ENCODE results near the gene STEEP1. TPM values are rescaled to one million over a fixed set of nuclear protein-coding genes. Genes with fewer than 3 reads are reported as not detected.

The STEEP1 gene
- total RNA-seq, 1 experiment from 2014 or later, result 42.2 TPM

- BruUV-seq (replicated peaks), result no TSS peak
- ChIA-PET POLR2A (no interaction called here), CTCF (no interaction called here)
- ATAC-seq (no peak), DNase-seq (ENCODE audit: low read depth, low spot score) (no peak)
- H3K4me3 ChIP-seq (ENCODE audit: low read depth in 2 of 2, low read length in 2 of 2), result peak overlapping the region; percentile 73 to 86
- peaks cover 4% of the 10 kb centered on the region for H3K4me1 ChIP-seq (ENCODE audit: control insufficient read depth, insufficient read depth, low read length)
- H3K9me3 ChIP-seq (ENCODE audit: control insufficient read depth, insufficient read depth, low read depth, low read length), result no peaks in the 10 kb centered on the region
- in situ Hi-C loops (cut with HindIII; ENCODE audit: low pct_unique_long_range_greater_than_20kb, low sequenced_read_pairs) (no loop called here), intact Hi-C loops (cut with micrococcal nuclease; ENCODE audit: unreplicated experiment) (no loop called here)
- no peaks in the 10 kb centered on the region; the same call in none of the 2 replicates for H3K36me3 ChIP-seq (ENCODE audit: control insufficient read depth, insufficient read depth, low read length)
- H3K27me3 ChIP-seq (ENCODE audit: control insufficient read depth, insufficient read depth, low read length), result no peaks in the 10 kb centered on the region
- H3K27ac ChIP-seq (ENCODE audit: low read length), result peak overlapping the region; percentile 85
- no peak for TF ChIP-seq CTCF (IDR thresholded peaks at IDR 0.05)
- no peak for TF ChIP-seq TCF7L2 (IDR thresholded peaks at IDR 0.05; ENCODE audit: low read depth, low read length)
- no peak for TF ChIP-seq SIN3A (IDR thresholded peaks at IDR 0.05; ENCODE audit: borderline replicate concordance, insufficient read depth, low read depth, low read length)
- no peak for TF ChIP-seq POLR2AphosphoS5 (IDR thresholded peaks at IDR 0.05; ENCODE audit: low read depth, low read length)
- TF ChIP-seq, protein P1, sequence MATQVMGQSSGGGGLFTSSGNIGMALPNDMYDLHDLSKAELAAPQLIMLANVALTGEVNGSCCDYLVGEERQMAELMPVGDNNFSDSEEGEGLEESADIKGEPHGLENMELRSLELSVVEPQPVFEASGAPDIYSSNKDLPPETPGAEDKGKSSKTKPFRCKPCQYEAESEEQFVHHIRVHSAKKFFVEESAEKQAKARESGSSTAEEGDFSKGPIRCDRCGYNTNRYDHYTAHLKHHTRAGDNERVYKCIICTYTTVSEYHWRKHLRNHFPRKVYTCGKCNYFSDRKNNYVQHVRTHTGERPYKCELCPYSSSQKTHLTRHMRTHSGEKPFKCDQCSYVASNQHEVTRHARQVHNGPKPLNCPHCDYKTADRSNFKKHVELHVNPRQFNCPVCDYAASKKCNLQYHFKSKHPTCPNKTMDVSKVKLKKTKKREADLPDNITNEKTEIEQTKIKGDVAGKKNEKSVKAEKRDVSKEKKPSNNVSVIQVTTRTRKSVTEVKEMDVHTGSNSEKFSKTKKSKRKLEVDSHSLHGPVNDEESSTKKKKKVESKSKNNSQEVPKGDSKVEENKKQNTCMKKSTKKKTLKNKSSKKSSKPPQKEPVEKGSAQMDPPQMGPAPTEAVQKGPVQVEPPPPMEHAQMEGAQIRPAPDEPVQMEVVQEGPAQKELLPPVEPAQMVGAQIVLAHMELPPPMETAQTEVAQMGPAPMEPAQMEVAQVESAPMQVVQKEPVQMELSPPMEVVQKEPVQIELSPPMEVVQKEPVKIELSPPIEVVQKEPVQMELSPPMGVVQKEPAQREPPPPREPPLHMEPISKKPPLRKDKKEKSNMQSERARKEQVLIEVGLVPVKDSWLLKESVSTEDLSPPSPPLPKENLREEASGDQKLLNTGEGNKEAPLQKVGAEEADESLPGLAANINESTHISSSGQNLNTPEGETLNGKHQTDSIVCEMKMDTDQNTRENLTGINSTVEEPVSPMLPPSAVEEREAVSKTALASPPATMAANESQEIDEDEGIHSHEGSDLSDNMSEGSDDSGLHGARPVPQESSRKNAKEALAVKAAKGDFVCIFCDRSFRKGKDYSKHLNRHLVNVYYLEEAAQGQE (IDR thresholded peaks at IDR 0.05; ENCODE audit: insufficient read depth in 1 of 2, low read depth in 2 of 2, low read length in 1 of 2), result no peak
Observed at GRCh38 chrX:119607018-119607389, 41.8 kb upstream of the STEEP1 start.

GRCh38 chrX:119606280-119607017 is 41.2 kb upstream of the STEEP1 start, which contains the start of gene NKRF:
NKRF (minus strand) TSS chrX:119606424.
- no peaks in the 10 kb centered on the region for H3K9me3 ChIP-seq (ENCODE audit: control insufficient read depth, insufficient read depth, low read depth, low read length)
- ATAC-seq (peak; percentile 93), DNase-seq (ENCODE audit: low read depth, low spot score) (peak; percentile 84)
- H3K36me3 ChIP-seq (ENCODE audit: control insufficient read depth, insufficient read depth, low read length), result no peaks in the 10 kb centered on the region; the same call in none of the 2 replicates
- ChIA-PET CTCF (no interaction called here), POLR2A (interaction anchor here (0.6 to 0.7 kb wide), 2 partner anchors 11 to 87 kb away, joined by 3 read pairs; partner anchors contain the start of gene SEPTIN6)
- intact Hi-C loops (cut with micrococcal nuclease; ENCODE audit: unreplicated experiment), result no loop called here
- peaks cover 4% of the 10 kb centered on the region for H3K4me1 ChIP-seq (ENCODE audit: control insufficient read depth, insufficient read depth, low read length)
- peak within 1 kb of the TSS; percentile 73 to 86 for H3K4me3 ChIP-seq (ENCODE audit: low read depth in 2 of 2, low read length in 2 of 2)
- H3K27ac ChIP-seq (ENCODE audit: low read length), result peak within 1 kb of the TSS; percentile 85
- H3K27me3 ChIP-seq (ENCODE audit: control insufficient read depth, insufficient read depth, low read length), result no peaks in the 10 kb centered on the region
- in situ Hi-C loops (cut with HindIII; ENCODE audit: low pct_unique_long_range_greater_than_20kb, low sequenced_read_pairs), result no loop called here
- TF ChIP-seq SIN3A (IDR thresholded peaks at IDR 0.05; ENCODE audit: borderline replicate concordance, insufficient read depth, low read depth, low read length), result peak; percentile 48; the same call in 1 of the 2 replicates
- no peak for TF ChIP-seq CTCF (IDR thresholded peaks at IDR 0.05)
- no peak for TF ChIP-seq TCF7L2 (IDR thresholded peaks at IDR 0.05; ENCODE audit: low read depth, low read length)
- peak; percentile 97 for TF ChIP-seq POLR2AphosphoS5 (IDR thresholded peaks at IDR 0.05; ENCODE audit: low read depth, low read length)
- no TSS peak for BruUV-seq (replicated peaks)
